HG03378 (cell line): ENCODE results near the gene SCLY.
"Not testable (repeated sequence)": the region's sequence is repeated elsewhere in the genome, so short reads cannot be mapped to it uniquely, and the experiment has no call there.

ENCODE experiments used
- ATAC-seq: cut with Tn5 transposase; IDR thresholded peaks from one replicate; pipeline ENCODE4 v1.9.1; 2021; ENCODE audit warnings: mild to moderate bottlenecking, moderate library complexity; ENCODE audit not compliant: unreplicated experiment

The SCLY gene

GRCh38 chr2:238106698-238107524 is 46.1 kb downstream of the SCLY start:
- no peak for ATAC-seq

- peak; percentile 62 for ATAC-seq
Measured at GRCh38 chr2:238107525-238108422, 47.0 kb downstream of the SCLY start.

- ATAC-seq = peak; percentile 55
Measured at GRCh38 chr2:238108423-238109183, 47.8 kb downstream of the SCLY start.

GRCh38 chr2:238113611-238114010 is 52.8 kb downstream of the SCLY start:
- ATAC-seq = no peak

- ATAC-seq = no peak
Measured at GRCh38 chr2:238114331-238114841, 53.6 kb downstream of the SCLY start.

GRCh38 chr2:238114851-238115660 is 54.3 kb downstream of the SCLY start:
- ATAC-seq = no peak

- ATAC-seq = not testable (repeated sequence)
Measured at GRCh38 chr2:238115709-238116108, 54.9 kb downstream of the SCLY start.

GRCh38 chr2:238116298-238117198 is 55.7 kb downstream of the SCLY start:
- no peak for ATAC-seq

GRCh38 chr2:238117199-238118154 is 56.7 kb downstream of the SCLY start:
- ATAC-seq = no peak

GRCh38 chr2:238119756-238120462 is 59.1 kb downstream of the SCLY start:
- no peak for ATAC-seq

- ATAC-seq = no peak
Measured at GRCh38 chr2:238120463-238121298, 59.9 kb downstream of the SCLY start.

GRCh38 chr2:238121511-238122286 is 60.9 kb downstream of the SCLY start:
- ATAC-seq = no peak

- no peak for ATAC-seq
Measured at GRCh38 chr2:238122287-238123217, 61.8 kb downstream of the SCLY start.

- ATAC-seq = no peak
Measured at GRCh38 chr2:238123218-238123971, 62.6 kb downstream of the SCLY start.
